K562 (cell line): ENCODE measurements around the gene C2orf42. TPM values are rescaled to one million over a fixed set of nuclear protein-coding genes. Genes with fewer than 3 reads are reported as not detected.

Experiments
- BRD4 ChIP-seq: fragments of 200-600 bp; sonication (generic); IDR thresholded peaks from 2 replicates; pipeline ENCODE4 v1.6.1; 2017; ENCODE audit warnings: inconsistent platforms
- C11orf30 ChIP-seq: fragments of 450-650 bp; IDR thresholded peaks from 2 replicates; pipeline ENCODE4 v1.6.1; 2016; ENCODE audit warnings: low read depth, mild to moderate bottlenecking
- CEBPB ChIP-seq: fragments of 450-650 bp; IDR thresholded peaks from 2 replicates; pipeline ENCODE4 v1.6.1; 2016; ENCODE audit warnings: missing genetic modification characterization, missing compliant biosample characterization
- CHCHD3 ChIP-seq: fragments of 250-450 bp; sonication (Bioruptor Pico); IDR thresholded peaks from 2 replicates; pipeline ENCODE4 v2.1.2; 2022; ENCODE audit warnings: mild to moderate bottlenecking
- EGR1 ChIP-seq: fragments of 450-650 bp; conservative IDR thresholded peaks from 2 replicates; pipeline ENCODE4 v1.6.1; 2017; ENCODE audit warnings: mild to moderate bottlenecking
- MXI1 ChIP-seq: IDR thresholded peaks from 2 replicates; pipeline ENCODE4 v1.6.1; 2011; ENCODE audit warnings: low read depth, mild to moderate bottlenecking, improper control_type of control experiment, low read length
- RBM14 ChIP-seq: fragments of 200-400 bp; formaldehyde crosslinking; IDR thresholded peaks from 2 replicates; pipeline ENCODE4 v1.6.1; 2018; ENCODE audit warnings: low read depth, mild to moderate bottlenecking, low read length, moderate library complexity, borderline replicate concordance; ENCODE audit not compliant: insufficient read depth
- RERE ChIP-seq: sonication (generic); formaldehyde crosslinking; IDR thresholded peaks from 2 replicates; pipeline ENCODE4 v1.8.0; 2023; ENCODE audit warnings: missing genetic modification reagents, mild to moderate bottlenecking, borderline replicate concordance
- SMC3 ChIP-seq: conservative IDR thresholded peaks from 2 replicates; pipeline ENCODE4 v1.6.1; 2011; ENCODE audit warnings: low read depth, low read length, improper control_type of control experiment; ENCODE audit not compliant: insufficient read depth
- THRB ChIP-seq: fragments of 450-650 bp; formaldehyde crosslinking; conservative IDR thresholded peaks from 2 replicates; pipeline ENCODE4 v1.4.0; 2022; ENCODE audit warnings: mild to moderate bottlenecking, missing genetic modification characterization
- ZFP36 ChIP-seq: fragments of 150-350 bp; IDR thresholded peaks from 2 replicates; pipeline ENCODE4 v1.6.1; 2018; ENCODE audit warnings: low read length, low read depth; ENCODE audit not compliant: partially characterized antibody
- ZNF445 ChIP-seq: fragments of 250-450 bp; sonication (Bioruptor Pico); IDR thresholded peaks from 2 replicates; pipeline ENCODE4 v1.4.0; 2020; ENCODE audit warnings: low read depth, mild to moderate bottlenecking, moderate library complexity
- polyA plus RNA-seq, 8 experiments: library from polyadenylated mRNA; depleted of rRNA in 4 of 8; stranded (reverse) in 5 of 8; unstranded in 3 of 8; fragments of >200 nt; fragmentation: Nextera tagmentation in 2 of 8; fragmentation: Illumina TruSeq in 1 of 8; extraction: Ambion mirVana in 2 of 8; extraction: Trizol in 1 of 8; gene quantifications; 2 replicates each; pipeline versions ENCODE4 v1.2.1 to v1.2.3, GENCODE V29; 2011 to 2014; ENCODE audit warnings: inconsistent platforms in 1 of 8, missing spikeins in 1 of 8
- total RNA-seq, 7 experiments: library from RNA; depleted of rRNA in 6 of 7; stranded (reverse); fragments of >200 nt in 6 of 7; fragmentation: Illumina TruSeq in 2 of 7; extraction: Trizol in 2 of 7; gene quantifications; 2 replicates each; pipeline versions ENCODE4 v1.2.1 to v1.2.3, GENCODE V29; 2011 to 2021; ENCODE audit warnings: low replicate concordance in 1 of 7
- TF ChIP-seq, protein P1 (sequence below): fragments of 250-450 bp; sonication (Bioruptor Pico); IDR thresholded peaks from 2 replicates; pipeline ENCODE4 v1.5.0; 2021
- TF ChIP-seq, protein P2 (sequence below): fragments of 250-450 bp; sonication (Bioruptor Pico); IDR thresholded peaks from 2 replicates; pipeline ENCODE4 v1.5.0; 2021; ENCODE audit warnings: mild to moderate bottlenecking, borderline replicate concordance
- TF ChIP-seq, protein P3 (sequence below): fragments of 150-350 bp; conservative IDR thresholded peaks from 2 replicates; pipeline ENCODE4 v1.6.1; 2014; ENCODE audit warnings: low read length

Gene C2orf42
- total and polyA plus RNA-seq, 9 of the 15 experiments (the other 6 are each of a cell fraction or from before 2014, with no cell fraction given) = 4.6 to 10.9 (median 7.5) TPM

- TF ChIP-seq C11orf30 (no peak), MXI1 (no peak), EGR1 (peak; percentile 59; the same call in 1 of the 2 replicates), CHCHD3 (CRISPR knock-in tag) (no peak), ZNF445 (CRISPR knock-in tag) (no peak), RERE (CRISPR knock-in tag) (no peak), RBM14 (no peak), ZFP36 (no peak), CEBPB (no peak), SMC3 (no peak), THRB (CRISPR knock-in tag) (no peak), BRD4 (peak; percentile 68)
- TF ChIP-seq, protein P1, sequence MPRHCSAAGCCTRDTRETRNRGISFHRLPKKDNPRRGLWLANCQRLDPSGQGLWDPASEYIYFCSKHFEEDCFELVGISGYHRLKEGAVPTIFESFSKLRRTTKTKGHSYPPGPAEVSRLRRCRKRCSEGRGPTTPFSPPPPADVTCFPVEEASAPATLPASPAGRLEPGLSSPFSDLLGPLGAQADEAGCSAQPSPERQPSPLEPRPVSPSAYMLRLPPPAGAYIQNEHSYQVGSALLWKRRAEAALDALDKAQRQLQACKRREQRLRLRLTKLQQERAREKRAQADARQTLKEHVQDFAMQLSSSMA (CRISPR knock-in tag) = no peak
- TF ChIP-seq, protein P2, sequence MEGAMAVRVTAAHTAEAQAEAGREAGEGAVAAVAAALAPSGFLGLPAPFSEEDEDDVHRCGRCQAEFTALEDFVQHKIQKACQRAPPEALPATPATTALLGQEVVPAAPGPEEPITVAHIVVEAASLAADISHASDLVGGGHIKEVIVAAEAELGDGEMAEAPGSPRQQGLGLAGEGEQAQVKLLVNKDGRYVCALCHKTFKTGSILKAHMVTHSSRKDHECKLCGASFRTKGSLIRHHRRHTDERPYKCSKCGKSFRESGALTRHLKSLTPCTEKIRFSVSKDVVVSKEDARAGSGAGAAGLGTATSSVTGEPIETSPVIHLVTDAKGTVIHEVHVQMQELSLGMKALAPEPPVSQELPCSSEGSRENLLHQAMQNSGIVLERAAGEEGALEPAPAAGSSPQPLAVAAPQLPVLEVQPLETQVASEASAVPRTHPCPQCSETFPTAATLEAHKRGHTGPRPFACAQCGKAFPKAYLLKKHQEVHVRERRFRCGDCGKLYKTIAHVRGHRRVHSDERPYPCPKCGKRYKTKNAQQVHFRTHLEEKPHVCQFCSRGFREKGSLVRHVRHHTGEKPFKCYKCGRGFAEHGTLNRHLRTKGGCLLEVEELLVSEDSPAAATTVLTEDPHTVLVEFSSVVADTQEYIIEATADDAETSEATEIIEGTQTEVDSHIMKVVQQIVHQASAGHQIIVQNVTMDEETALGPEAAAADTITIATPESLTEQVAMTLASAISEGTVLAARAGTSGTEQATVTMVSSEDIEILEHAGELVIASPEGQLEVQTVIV (CRISPR knock-in tag) = no peak
- TF ChIP-seq, protein P3, sequence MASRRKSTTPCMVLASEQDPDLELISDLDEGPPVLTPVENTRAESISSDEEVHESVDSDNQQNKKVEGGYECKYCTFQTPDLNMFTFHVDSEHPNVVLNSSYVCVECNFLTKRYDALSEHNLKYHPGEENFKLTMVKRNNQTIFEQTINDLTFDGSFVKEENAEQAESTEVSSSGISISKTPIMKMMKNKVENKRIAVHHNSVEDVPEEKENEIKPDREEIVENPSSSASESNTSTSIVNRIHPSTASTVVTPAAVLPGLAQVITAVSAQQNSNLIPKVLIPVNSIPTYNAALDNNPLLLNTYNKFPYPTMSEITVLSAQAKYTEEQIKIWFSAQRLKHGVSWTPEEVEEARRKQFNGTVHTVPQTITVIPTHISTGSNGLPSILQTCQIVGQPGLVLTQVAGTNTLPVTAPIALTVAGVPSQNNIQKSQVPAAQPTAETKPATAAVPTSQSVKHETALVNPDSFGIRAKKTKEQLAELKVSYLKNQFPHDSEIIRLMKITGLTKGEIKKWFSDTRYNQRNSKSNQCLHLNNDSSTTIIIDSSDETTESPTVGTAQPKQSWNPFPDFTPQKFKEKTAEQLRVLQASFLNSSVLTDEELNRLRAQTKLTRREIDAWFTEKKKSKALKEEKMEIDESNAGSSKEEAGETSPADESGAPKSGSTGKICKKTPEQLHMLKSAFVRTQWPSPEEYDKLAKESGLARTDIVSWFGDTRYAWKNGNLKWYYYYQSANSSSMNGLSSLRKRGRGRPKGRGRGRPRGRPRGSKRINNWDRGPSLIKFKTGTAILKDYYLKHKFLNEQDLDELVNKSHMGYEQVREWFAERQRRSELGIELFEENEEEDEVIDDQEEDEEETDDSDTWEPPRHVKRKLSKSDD = no peak
Observed at GRCh38 chr2:70141902-70142589, 48.8 kb downstream of the C2orf42 start (continued).
